Stimulated activated CD4-positive, alpha-beta T cell treated with anti-CD3 and anti-CD28 coated beads, Interleukin-4, amount 100 ng/mL, for 1 hour (primary cell): ENCODE data around the gene ERVW-1.

Source experiments
- DNase-seq: peaks from one replicate; pipeline ENCODE4 v3.0.0-alpha.2; 2020

ERVW-1 gene

DNA sequence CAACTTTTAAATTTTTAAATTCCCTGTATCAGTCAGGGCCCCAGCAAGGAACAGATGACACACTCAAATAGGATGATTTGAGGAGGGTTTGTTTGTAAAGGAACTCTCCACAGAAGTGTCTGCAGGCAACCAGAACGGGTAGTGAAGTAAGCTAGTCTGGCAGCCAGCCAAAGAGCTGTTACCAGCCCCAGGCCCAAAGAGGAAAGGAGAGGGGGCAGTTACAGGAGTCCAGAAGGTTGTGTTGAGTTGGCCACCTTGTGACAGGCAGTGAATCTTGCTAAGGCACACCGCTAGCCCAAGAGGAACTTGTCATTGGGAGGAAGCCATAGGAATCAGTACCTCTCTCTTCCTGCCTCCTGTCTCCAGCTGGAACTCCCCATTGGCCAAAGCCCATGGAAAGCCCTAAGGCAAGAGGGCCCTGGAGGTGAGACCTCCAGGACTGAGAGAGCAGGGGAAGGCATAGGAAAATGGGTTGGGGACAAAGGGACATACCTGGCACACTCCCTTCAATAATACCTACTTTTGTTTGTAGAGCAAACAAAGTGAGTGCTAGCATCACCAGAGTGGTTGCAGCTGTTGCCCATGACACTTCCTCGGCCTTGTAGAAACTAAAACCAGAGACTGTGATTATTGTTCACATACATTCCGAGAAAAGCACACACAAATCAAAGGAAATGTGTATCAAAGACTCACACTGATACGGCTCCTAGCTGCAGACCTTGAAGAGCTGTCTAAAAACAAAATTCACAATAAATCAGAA lies 55.9 kb downstream of the ERVW-1 start:
- no peak for DNase-seq
